ENCODE data around the gene VSTM2B.

Gene VSTM2B

DNA sequence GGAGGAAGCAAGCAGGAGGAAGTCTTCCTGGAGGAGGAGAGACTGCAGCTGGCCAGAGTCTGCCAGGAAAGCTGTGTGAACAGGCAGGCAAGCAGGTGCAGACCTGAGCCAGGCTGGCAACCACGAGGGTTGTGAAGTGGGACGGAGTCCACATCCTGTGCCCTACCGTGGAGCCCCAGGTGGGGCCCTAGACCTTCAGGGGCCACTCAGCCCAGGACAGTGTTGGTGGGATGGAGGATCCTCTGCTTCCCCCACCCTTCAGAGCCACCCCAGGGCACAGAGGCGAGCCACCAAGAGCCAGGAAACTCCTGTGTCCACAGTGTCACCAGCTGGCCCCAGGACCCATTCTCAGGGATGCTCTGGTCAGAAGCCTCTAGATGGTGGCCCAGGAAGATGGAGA is 8.4 kb upstream of the VSTM2B start:
- Histone ChIP-seq H3K27ac (ENCODE audit: poor library complexity, severe bottlenecking) (no peak overlapping the region), H3K36me3 (ENCODE audit: low read depth) (no peaks in the 10 kb centered on the region), H3K9me3 (ENCODE audit: severe bottlenecking) (no peaks in the 10 kb centered on the region), H3K4me1 (ENCODE audit: insufficient read depth, poor library complexity, severe bottlenecking) (no peaks in the 10 kb centered on the region), H3K27me3 (ENCODE audit: insufficient read depth, poor library complexity, severe bottlenecking) (peaks cover 2% of the 10 kb centered on the region), H3K4me3 (ENCODE audit: severe bottlenecking) (no peak overlapping the region)
- TF ChIP-seq, protein P1, sequence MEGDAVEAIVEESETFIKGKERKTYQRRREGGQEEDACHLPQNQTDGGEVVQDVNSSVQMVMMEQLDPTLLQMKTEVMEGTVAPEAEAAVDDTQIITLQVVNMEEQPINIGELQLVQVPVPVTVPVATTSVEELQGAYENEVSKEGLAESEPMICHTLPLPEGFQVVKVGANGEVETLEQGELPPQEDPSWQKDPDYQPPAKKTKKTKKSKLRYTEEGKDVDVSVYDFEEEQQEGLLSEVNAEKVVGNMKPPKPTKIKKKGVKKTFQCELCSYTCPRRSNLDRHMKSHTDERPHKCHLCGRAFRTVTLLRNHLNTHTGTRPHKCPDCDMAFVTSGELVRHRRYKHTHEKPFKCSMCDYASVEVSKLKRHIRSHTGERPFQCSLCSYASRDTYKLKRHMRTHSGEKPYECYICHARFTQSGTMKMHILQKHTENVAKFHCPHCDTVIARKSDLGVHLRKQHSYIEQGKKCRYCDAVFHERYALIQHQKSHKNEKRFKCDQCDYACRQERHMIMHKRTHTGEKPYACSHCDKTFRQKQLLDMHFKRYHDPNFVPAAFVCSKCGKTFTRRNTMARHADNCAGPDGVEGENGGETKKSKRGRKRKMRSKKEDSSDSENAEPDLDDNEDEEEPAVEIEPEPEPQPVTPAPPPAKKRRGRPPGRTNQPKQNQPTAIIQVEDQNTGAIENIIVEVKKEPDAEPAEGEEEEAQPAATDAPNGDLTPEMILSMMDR (IDR thresholded peaks at IDR 0.05; ENCODE audit: poor library complexity, severe bottlenecking): no peak
- DNase-seq (ENCODE audit: low spot score): no peak
- ATAC-seq (ENCODE audit: low read depth): no peak

DNA sequence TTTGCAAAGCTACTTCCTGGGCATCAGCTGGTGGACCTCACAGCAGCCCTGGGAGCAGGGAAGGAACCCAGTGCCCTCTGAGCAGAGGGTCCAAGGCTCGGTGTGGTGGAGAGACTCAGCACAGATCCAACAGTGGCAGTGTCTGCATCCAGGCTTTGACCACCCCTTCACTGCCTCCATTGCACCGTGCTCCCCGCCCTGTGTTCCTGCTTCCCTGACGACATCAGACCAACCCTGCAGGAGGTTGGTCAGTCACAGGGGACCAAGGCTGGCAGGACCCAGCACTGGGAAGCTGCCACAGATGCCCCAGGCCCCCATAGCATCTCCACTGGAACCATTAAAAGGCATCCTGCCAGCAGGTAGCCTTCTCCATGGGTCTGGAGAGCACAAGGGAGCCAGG is 7.8 kb upstream of the VSTM2B start:
- TF ChIP-seq, protein P1 (IDR thresholded peaks at IDR 0.05; ENCODE audit: poor library complexity, severe bottlenecking): no peak
- ATAC-seq (ENCODE audit: low read depth): no peak

DNA sequence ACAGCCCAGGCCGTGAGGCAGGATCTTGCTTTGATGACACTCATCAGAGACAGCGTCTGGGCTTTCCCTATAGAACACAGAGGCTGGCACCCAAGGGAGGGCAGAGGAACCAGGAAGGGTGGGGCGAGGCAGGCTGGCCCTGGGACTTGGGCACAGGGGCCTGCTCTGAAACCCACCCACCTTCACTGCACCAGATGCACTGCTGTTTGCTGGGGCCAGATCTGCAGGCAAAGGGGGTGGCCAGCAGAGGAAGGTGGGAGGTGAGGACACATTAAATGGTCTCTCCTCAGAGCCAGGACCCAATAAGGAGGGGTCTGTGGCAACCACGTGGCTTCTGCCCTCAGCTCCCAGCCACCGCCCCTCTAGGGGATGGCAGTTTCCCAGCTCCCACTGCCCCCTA is 6.6 kb upstream of the VSTM2B start:
- DNase-seq (ENCODE audit: low spot score) (no peak), ATAC-seq (ENCODE audit: low read depth) (no peak)
- Histone ChIP-seq H3K27me3 (ENCODE audit: insufficient read depth, poor library complexity, severe bottlenecking) (peaks cover 13% of the 10 kb centered on the region), H3K27ac (ENCODE audit: poor library complexity, severe bottlenecking) (no peak overlapping the region), H3K4me1 (ENCODE audit: insufficient read depth, poor library complexity, severe bottlenecking) (no peaks in the 10 kb centered on the region), H3K4me3 (ENCODE audit: severe bottlenecking) (no peak overlapping the region), H3K9me3 (ENCODE audit: severe bottlenecking) (no peaks in the 10 kb centered on the region), H3K36me3 (ENCODE audit: low read depth) (no peaks in the 10 kb centered on the region)
- TF ChIP-seq, protein P1 (IDR thresholded peaks at IDR 0.05; ENCODE audit: poor library complexity, severe bottlenecking): no peak

More for the DNA sequence above, 7.8 kb upstream of the VSTM2B start:
- DNase-seq (ENCODE audit: low spot score): no peak
- H3K27ac ChIP-seq (ENCODE audit: poor library complexity, severe bottlenecking): no peak overlapping the region
- H3K4me3 ChIP-seq (ENCODE audit: severe bottlenecking): no peak overlapping the region
- H3K9me3 ChIP-seq (ENCODE audit: severe bottlenecking): no peaks in the 10 kb centered on the region
- no peaks in the 10 kb centered on the region for H3K4me1 ChIP-seq (ENCODE audit: insufficient read depth, poor library complexity, severe bottlenecking)
- peaks cover 2% of the 10 kb centered on the region for H3K27me3 ChIP-seq (ENCODE audit: insufficient read depth, poor library complexity, severe bottlenecking)
- no peaks in the 10 kb centered on the region for H3K36me3 ChIP-seq (ENCODE audit: low read depth)

DNA sequence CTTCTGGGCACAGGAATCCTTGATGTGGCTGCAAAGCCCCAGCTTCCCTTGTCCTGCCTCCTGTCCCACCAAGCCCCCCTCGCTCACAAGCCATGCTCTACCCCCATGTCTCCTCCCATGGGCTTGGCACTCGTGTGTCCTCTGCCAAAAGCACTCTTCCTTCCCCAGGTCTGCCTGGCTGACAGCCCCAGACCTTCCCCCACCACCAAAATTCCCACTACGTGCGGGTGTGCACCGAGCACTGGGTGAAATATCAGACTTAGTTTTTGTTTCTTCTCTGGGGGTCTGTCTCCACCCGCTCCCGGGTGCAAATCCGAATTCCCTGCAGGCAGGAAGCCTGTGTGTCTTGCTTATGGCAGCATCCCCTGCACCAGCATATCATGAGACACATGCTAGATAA is 5.9 kb upstream of the VSTM2B start:
- DNase-seq (ENCODE audit: low spot score) (no peak), ATAC-seq (ENCODE audit: low read depth) (no peak)
- no peak overlapping the region for H3K4me3 ChIP-seq (ENCODE audit: severe bottlenecking)
- TF ChIP-seq, protein P1 (IDR thresholded peaks at IDR 0.05; ENCODE audit: poor library complexity, severe bottlenecking): no peak
- no peak overlapping the region for H3K27ac ChIP-seq (ENCODE audit: poor library complexity, severe bottlenecking)
- no peaks in the 10 kb centered on the region for H3K9me3 ChIP-seq (ENCODE audit: severe bottlenecking)
- H3K4me1 ChIP-seq (ENCODE audit: insufficient read depth, poor library complexity, severe bottlenecking): no peaks in the 10 kb centered on the region
- H3K36me3 ChIP-seq (ENCODE audit: low read depth): no peaks in the 10 kb centered on the region
- H3K27me3 ChIP-seq (ENCODE audit: insufficient read depth, poor library complexity, severe bottlenecking): peaks cover 21% of the 10 kb centered on the region

DNA sequence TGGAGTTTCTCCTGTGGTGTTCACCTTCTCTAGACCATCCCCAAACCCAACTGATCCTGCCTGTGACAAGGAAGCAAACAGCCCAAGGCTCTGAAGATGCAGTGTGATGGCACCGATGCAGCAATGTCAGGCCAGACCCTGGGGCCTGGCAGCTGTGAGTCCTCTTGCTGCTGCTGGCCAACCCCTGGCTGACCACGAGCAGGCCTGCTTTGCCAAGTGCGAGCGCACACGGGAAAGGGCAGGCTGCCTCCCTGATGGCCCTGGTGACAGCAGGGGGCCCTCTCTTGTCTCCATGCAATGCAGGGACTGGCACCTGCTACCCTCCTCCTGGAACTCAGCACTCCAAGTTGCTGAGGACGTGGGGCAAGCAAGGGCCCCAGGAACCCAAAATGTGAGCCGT is 5.4 kb upstream of the VSTM2B start:
- DNase-seq (ENCODE audit: low spot score) (no peak), ATAC-seq (ENCODE audit: low read depth) (no peak)
- TF ChIP-seq, protein P1 (IDR thresholded peaks at IDR 0.05; ENCODE audit: poor library complexity, severe bottlenecking): no peak
- Histone ChIP-seq H3K36me3 (ENCODE audit: low read depth) (no peaks in the 10 kb centered on the region), H3K27me3 (ENCODE audit: insufficient read depth, poor library complexity, severe bottlenecking) (peaks cover 24% of the 10 kb centered on the region), H3K9me3 (ENCODE audit: severe bottlenecking) (no peaks in the 10 kb centered on the region), H3K4me1 (ENCODE audit: insufficient read depth, poor library complexity, severe bottlenecking) (no peaks in the 10 kb centered on the region), H3K4me3 (ENCODE audit: severe bottlenecking) (no peak overlapping the region), H3K27ac (ENCODE audit: poor library complexity, severe bottlenecking) (no peak overlapping the region)

Measured in RWPE2 (cell line).